Neural cell (in vitro differentiated cells): Measurements from ENCODE around the gene GSDMA.
"Not testable (repeated sequence)": the region's sequence is repeated elsewhere in the genome, so short reads cannot be mapped to it uniquely, and the experiment has no call there.

Experiments
- CTCF ChIP-seq: fragments of 450-650 bp; IDR thresholded peaks from 2 replicates; pipeline ENCODE4 v1.5.1; 2014; ENCODE audit warnings: antibody characterized with exemption, mild to moderate bottlenecking, moderate library complexity; ENCODE audit not compliant: poor library complexity, severe bottlenecking
- EP300 ChIP-seq: fragments of 450-650 bp; conservative IDR thresholded peaks from 2 replicates; pipeline ENCODE4 v1.6.1; 2014; ENCODE audit warnings: antibody characterized with exemption, mild to moderate bottlenecking, moderate library complexity; ENCODE audit not compliant: poor library complexity, severe bottlenecking
- POLR2AphosphoS5 ChIP-seq: IDR thresholded peaks from 2 replicates; pipeline ENCODE4 v1.6.1; 2012
- REST ChIP-seq: IDR thresholded peaks from 2 replicates; pipeline ENCODE4 v1.6.1; 2012; ENCODE audit warnings: borderline replicate concordance
- TAF1 ChIP-seq: IDR thresholded peaks from 2 replicates; pipeline ENCODE4 v1.6.1; 2012; ENCODE audit warnings: low read depth

- TF ChIP-seq REST, CTCF, POLR2AphosphoS5, TAF1, EP300: not testable (repeated sequence)
Measured at GRCh38 chr17:40012017-40012647, 49.3 kb downstream of the GSDMA start.
